A673 (cell line): ENCODE measurements around the gene CDKN2C. TPM values are rescaled to one million over a fixed set of nuclear protein-coding genes. Genes with fewer than 3 reads are reported as not detected.
A peak's percentile ranks its signal among the peaks of the same experiment; 100 is the strongest.

Experiments used
- BruUV-seq: library from RNA; stranded (reverse); fragments of 400-500 nt; replicated peaks from 2 replicates; lab custom pipeline; 2021; lab: Mats Ljungman, UMichigan
- CTCF ChIA-PET: fragments of 300-600 bp; sonication (Branson Sonifier 250); formaldehyde crosslinking; loops from one replicate; lab custom pipeline; 2022; ENCODE audit warnings: antibody characterized with exemption; lab: Charles Lee
- POLR2A ChIA-PET: fragments of 300-600 bp; sonication (Branson Sonifier 250); formaldehyde crosslinking; loops from one replicate; lab custom pipeline; 2022; ENCODE audit warnings: antibody characterized with exemption; ENCODE audit not compliant: low non-redundant PET; lab: Charles Lee
- DNase-seq: peaks from one replicate; pipeline ENCODE4 v3.0.0-alpha.2; 2015; ENCODE audit warnings: low spot score
- H3K27ac ChIP-seq: fragments of 200-600 bp; sonication (generic); 2 replicates; pipeline ENCODE4 v1.5.1; 2016; ENCODE audit warnings: mixed run types, low read depth, mild to moderate bottlenecking, mixed read lengths, antibody characterized with exemption, low read length; ENCODE audit not compliant: poor library complexity, severe bottlenecking
- H3K27me3 ChIP-seq: fragments of 200-600 bp; sonication (generic); replicated peaks from 2 replicates; pipeline ENCODE4 v1.6.1; 2017; ENCODE audit warnings: mixed run types, low read depth, mild to moderate bottlenecking, mixed read lengths, antibody characterized with exemption, low read length; ENCODE audit not compliant: insufficient read depth, poor library complexity
- H3K36me3 ChIP-seq: fragments of 200-600 bp; sonication (generic); 2 replicates; pipeline ENCODE4 v1.6.1; 2016; ENCODE audit warnings: mixed run types, mild to moderate bottlenecking, mixed read lengths, antibody characterized with exemption, low read length; ENCODE audit not compliant: insufficient read depth, poor library complexity, severe bottlenecking
- H3K4me1 ChIP-seq: fragments of 200-600 bp; sonication (generic); 2 replicates; pipeline ENCODE4 v1.6.1; 2017; ENCODE audit warnings: mixed run types, mild to moderate bottlenecking, mixed read lengths, antibody characterized with exemption, low read length; ENCODE audit not compliant: insufficient read depth, poor library complexity, severe bottlenecking
- H3K4me3 ChIP-seq: fragments of 200-600 bp; sonication (generic); 2 replicates; pipeline ENCODE4 v1.5.1; 2016; ENCODE audit warnings: low read depth, mixed run types, mild to moderate bottlenecking, mixed read lengths, low read length; ENCODE audit not compliant: poor library complexity, severe bottlenecking
- H3K9me3 ChIP-seq: fragments of 200-600 bp; sonication (generic); 2 replicates; pipeline ENCODE4 v1.6.1; 2016; ENCODE audit warnings: mixed run types, low read depth, mild to moderate bottlenecking, mixed read lengths, antibody characterized with exemption, low read length; ENCODE audit not compliant: poor library complexity, severe bottlenecking
- EZH2 ChIP-seq: fragments of 200-600 bp; sonication (generic); IDR thresholded peaks from 2 replicates; pipeline ENCODE4 v1.6.1; 2017; ENCODE audit warnings: borderline replicate concordance, low read depth, mild to moderate bottlenecking, mixed read lengths, antibody characterized with exemption, low read length; ENCODE audit not compliant: poor library complexity, severe bottlenecking
- intact Hi-C: fragments of 100-400 bp; cut with micrococcal nuclease; formaldehyde crosslinking; loops from one replicate; pipeline ENCODE4 v1.10.0; 2022; ENCODE audit not compliant: unreplicated experiment
- total RNA-seq: library from RNA; stranded (reverse); gene quantifications from 2 replicates; pipeline ENCODE4 v1.2.3, GENCODE V29; 2021
- TF ChIP-seq, protein P1 (sequence below): fragments of 300-800, 200-600 bp; sonication (generic); conservative IDR thresholded peaks from 2 replicates; pipeline ENCODE4 v1.5.1; 2017; ENCODE audit warnings: low read depth, mild to moderate bottlenecking, antibody characterized with exemption, low read length, moderate library complexity, mixed read lengths

The CDKN2C gene
- total RNA-seq, 1 experiment from 2014 or later, result 53.5 TPM

DNA sequence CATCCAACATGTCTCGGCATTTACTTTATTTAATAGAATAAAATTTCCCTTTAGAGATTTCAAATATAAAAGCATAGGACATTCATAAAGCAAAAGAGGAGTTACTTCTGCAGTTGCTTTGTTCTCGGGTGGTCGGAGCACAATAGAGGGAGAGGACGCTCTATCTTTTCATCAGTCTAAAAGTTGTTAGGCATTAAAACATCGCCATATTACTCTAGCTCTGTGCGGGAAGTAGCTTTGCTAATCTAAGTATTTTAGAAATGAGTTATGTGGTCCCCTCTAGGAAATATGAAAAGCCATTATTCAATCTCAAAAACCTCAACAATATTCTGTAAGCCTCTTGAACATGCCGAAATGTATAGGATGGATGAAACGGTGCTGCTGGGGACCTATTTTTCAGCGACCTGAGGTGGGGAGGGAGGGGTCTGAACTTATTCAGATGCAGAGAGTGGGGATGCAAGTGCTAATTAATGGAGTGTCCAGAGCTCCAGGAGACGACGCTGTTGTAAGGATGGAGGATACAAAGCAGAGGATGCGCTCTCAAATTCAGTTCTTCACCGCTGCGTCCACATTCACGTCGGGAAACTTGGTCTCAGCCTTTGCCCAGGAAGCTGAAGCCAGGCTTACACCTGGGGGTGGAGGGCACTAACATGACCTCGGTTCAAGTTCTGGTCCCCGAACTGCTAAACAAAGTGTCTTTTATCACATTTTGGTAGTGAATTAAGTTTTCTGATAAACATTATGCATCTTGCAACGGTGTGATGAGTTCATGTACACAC lies 6.3 kb downstream of the CDKN2C start:
- H3K27ac ChIP-seq, result peak overlapping the region; percentile 98
- no peaks in the 10 kb centered on the region for H3K27me3 ChIP-seq
- BruUV-seq, result no TSS peak
- TF ChIP-seq EZH2, result no peak
- TF ChIP-seq, protein P1, sequence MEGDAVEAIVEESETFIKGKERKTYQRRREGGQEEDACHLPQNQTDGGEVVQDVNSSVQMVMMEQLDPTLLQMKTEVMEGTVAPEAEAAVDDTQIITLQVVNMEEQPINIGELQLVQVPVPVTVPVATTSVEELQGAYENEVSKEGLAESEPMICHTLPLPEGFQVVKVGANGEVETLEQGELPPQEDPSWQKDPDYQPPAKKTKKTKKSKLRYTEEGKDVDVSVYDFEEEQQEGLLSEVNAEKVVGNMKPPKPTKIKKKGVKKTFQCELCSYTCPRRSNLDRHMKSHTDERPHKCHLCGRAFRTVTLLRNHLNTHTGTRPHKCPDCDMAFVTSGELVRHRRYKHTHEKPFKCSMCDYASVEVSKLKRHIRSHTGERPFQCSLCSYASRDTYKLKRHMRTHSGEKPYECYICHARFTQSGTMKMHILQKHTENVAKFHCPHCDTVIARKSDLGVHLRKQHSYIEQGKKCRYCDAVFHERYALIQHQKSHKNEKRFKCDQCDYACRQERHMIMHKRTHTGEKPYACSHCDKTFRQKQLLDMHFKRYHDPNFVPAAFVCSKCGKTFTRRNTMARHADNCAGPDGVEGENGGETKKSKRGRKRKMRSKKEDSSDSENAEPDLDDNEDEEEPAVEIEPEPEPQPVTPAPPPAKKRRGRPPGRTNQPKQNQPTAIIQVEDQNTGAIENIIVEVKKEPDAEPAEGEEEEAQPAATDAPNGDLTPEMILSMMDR, result no peak
- no peaks in the 10 kb centered on the region for H3K9me3 ChIP-seq
- CTCF ChIA-PET, result no interaction called here
- intact Hi-C loops, result no loop called here
- H3K36me3 ChIP-seq, result peaks cover 19% of the 10 kb centered on the region
- peaks cover 47% of the 10 kb centered on the region for H3K4me1 ChIP-seq
- peak; percentile 46 for DNase-seq
- peak overlapping the region; percentile 81 for H3K4me3 ChIP-seq
- POLR2A ChIA-PET, result interaction anchor here (0.6 kb wide), 1 partner anchor 23 kb away, joined by 3 read pairs; no protein-coding TSS in a partner anchor

DNA sequence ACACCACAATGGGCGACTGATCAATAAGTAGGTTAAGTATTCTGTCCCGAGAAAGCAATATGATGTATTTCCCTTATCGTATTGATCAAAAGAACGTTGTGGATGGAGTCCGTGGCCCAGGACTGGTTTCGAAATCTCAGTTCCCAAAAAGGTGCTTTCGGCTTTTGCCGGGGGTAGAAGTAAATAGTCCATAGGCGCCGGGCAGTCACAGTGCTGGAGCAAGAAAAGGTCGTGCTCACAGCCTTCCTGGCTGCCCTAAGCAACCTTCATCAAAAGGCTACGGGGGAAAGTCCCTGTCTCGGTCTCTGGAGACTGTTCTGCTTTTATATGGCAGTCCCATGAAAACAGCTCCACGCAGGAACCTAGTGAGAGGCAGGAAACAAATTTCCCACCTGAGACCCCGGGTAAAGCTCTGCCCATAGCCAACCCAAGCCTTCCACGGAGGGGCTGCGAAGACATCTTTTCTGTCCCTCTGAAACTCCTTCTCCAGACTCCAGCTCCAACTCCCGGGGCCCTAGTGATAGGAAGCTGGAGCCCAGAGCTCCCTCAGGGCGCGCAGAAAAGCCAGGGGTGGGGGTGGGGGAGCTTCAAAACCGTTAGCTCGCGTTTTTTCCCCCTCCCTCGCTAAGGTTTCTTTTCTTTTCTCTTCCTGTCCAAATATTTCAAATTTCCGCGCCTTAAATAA lies 7.0 kb downstream of the CDKN2C start:
- peaks cover 54% of the 10 kb centered on the region for H3K4me1 ChIP-seq
- DNase-seq, result peak; percentile 87
- intact Hi-C loops, result no loop called here
- H3K36me3 ChIP-seq, result peaks cover 19% of the 10 kb centered on the region
- no peak for TF ChIP-seq EZH2
- TF ChIP-seq, protein P1, result no peak
- ChIA-PET POLR2A (interaction anchor here (0.6 kb wide), 1 partner anchor 17 kb away, joined by 3 read pairs; the partner anchor contains the start of gene FAF1), CTCF (no interaction called here)
- H3K27ac ChIP-seq, result peak overlapping the region; percentile 98
- H3K4me3 ChIP-seq, result peak overlapping the region; percentile 81
- H3K27me3 ChIP-seq, result no peaks in the 10 kb centered on the region
- H3K9me3 ChIP-seq, result no peaks in the 10 kb centered on the region
- BruUV-seq, result TSS peak; percentile 83

DNA sequence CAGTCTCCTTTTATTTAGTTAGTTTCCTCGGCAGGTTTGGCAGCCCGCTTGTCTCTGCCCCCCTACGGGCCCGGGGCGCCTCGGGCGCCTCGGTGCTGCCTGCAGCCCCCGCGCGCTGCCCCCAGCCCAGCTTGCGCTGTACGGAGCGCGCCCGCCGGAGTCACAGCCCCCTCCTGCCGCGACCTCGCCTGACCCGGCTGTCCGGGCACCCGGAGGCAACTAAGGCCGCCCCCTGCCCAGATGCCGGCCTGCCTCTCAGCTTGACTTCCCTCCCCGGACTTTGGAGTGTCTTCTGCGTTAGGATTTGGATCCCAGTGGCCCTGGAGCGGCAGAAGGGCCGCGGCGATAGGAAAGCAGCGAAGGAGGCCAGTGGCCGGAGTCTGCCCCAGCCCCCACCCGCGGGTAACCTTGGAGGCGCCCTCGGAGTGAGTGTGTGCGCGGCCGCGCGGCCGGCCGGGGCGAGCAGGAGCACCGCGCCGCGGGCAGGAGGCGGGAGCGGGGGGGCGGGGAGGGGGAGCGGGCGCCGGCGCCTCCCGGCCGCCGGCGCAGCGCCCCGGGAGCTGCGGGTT lies 7.6 kb downstream of the CDKN2C start:
- Histone ChIP-seq H3K27ac (peak overlapping the region; percentile 98), H3K4me3 (peak overlapping the region; percentile 81), H3K4me1 (peaks cover 53% of the 10 kb centered on the region), H3K9me3 (no peaks in the 10 kb centered on the region), H3K27me3 (no peaks in the 10 kb centered on the region), H3K36me3 (peaks cover 17% of the 10 kb centered on the region)
- intact Hi-C loops, result no loop called here
- CTCF ChIA-PET, result no interaction called here
- TF ChIP-seq, protein P1, result no peak
- TF ChIP-seq EZH2, result no peak
- POLR2A ChIA-PET, result interaction anchor here (0.6 kb wide), 1 partner anchor 17 kb away, joined by 3 read pairs; the partner anchor contains the start of gene FAF1
- DNase-seq, result peak; percentile 54
- BruUV-seq, result no TSS peak
